Liver (tissue), 3 donors: ENCODE measurements around the gene LMF1.

Experiments
- HNF4A ChIP-seq, 2 donors: conservative IDR thresholded peaks; 2 replicates each; pipeline ENCODE4 v1.6.1; 2016; ENCODE audit warnings: antibody characterized with exemption in 2 of 2, mild to moderate bottlenecking in 2 of 2
- TF ChIP-seq, protein P1 (sequence below): IDR thresholded peaks from 2 replicates; pipeline ENCODE4 v1.6.1; 2016; ENCODE audit warnings: antibody characterized with exemption, mild to moderate bottlenecking
- TF ChIP-seq, protein P2 (sequence below): fragments of 150-350 bp; IDR thresholded peaks from 2 replicates; pipeline ENCODE4 v1.5.1; 2017; ENCODE audit warnings: improper control_type of control experiment, low read depth, low read length; ENCODE audit not compliant: missing input control
- TF ChIP-seq, protein P3 (sequence below): IDR thresholded peaks from 2 replicates; pipeline ENCODE4 v1.6.1; 2016; ENCODE audit warnings: antibody characterized with exemption
- donor health status: healthy.
- donor health status: healthy.

DNA sequence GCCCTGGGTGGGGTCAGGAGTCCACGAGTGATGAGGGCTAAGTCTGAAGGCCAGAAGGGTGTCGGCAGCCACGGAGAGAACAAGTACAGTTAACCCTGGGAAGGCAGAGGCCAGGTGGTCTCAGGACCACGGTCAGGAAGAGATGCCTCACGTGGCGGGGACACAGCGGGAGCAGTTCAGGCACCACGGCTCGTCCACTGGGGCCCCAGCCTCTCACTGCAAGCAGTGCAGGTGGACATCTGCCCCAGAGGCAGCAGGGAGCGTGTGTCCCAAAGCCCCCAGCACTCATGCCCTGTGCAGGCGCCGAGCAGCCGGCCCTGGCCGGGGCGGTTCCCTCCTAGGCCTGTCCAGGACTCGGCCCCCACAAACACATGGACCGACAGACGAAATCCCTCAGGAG is 4.7 kb downstream of the LMF1 start:
- TF ChIP-seq, protein P1, sequence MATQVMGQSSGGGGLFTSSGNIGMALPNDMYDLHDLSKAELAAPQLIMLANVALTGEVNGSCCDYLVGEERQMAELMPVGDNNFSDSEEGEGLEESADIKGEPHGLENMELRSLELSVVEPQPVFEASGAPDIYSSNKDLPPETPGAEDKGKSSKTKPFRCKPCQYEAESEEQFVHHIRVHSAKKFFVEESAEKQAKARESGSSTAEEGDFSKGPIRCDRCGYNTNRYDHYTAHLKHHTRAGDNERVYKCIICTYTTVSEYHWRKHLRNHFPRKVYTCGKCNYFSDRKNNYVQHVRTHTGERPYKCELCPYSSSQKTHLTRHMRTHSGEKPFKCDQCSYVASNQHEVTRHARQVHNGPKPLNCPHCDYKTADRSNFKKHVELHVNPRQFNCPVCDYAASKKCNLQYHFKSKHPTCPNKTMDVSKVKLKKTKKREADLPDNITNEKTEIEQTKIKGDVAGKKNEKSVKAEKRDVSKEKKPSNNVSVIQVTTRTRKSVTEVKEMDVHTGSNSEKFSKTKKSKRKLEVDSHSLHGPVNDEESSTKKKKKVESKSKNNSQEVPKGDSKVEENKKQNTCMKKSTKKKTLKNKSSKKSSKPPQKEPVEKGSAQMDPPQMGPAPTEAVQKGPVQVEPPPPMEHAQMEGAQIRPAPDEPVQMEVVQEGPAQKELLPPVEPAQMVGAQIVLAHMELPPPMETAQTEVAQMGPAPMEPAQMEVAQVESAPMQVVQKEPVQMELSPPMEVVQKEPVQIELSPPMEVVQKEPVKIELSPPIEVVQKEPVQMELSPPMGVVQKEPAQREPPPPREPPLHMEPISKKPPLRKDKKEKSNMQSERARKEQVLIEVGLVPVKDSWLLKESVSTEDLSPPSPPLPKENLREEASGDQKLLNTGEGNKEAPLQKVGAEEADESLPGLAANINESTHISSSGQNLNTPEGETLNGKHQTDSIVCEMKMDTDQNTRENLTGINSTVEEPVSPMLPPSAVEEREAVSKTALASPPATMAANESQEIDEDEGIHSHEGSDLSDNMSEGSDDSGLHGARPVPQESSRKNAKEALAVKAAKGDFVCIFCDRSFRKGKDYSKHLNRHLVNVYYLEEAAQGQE = no peak
- TF ChIP-seq, protein P2, sequence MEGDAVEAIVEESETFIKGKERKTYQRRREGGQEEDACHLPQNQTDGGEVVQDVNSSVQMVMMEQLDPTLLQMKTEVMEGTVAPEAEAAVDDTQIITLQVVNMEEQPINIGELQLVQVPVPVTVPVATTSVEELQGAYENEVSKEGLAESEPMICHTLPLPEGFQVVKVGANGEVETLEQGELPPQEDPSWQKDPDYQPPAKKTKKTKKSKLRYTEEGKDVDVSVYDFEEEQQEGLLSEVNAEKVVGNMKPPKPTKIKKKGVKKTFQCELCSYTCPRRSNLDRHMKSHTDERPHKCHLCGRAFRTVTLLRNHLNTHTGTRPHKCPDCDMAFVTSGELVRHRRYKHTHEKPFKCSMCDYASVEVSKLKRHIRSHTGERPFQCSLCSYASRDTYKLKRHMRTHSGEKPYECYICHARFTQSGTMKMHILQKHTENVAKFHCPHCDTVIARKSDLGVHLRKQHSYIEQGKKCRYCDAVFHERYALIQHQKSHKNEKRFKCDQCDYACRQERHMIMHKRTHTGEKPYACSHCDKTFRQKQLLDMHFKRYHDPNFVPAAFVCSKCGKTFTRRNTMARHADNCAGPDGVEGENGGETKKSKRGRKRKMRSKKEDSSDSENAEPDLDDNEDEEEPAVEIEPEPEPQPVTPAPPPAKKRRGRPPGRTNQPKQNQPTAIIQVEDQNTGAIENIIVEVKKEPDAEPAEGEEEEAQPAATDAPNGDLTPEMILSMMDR = no peak
- TF ChIP-seq, protein P3, sequence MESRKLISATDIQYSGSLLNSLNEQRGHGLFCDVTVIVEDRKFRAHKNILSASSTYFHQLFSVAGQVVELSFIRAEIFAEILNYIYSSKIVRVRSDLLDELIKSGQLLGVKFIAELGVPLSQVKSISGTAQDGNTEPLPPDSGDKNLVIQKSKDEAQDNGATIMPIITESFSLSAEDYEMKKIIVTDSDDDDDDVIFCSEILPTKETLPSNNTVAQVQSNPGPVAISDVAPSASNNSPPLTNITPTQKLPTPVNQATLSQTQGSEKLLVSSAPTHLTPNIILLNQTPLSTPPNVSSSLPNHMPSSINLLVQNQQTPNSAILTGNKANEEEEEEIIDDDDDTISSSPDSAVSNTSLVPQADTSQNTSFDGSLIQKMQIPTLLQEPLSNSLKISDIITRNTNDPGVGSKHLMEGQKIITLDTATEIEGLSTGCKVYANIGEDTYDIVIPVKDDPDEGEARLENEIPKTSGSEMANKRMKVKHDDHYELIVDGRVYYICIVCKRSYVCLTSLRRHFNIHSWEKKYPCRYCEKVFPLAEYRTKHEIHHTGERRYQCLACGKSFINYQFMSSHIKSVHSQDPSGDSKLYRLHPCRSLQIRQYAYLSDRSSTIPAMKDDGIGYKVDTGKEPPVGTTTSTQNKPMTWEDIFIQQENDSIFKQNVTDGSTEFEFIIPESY = no peak
- no peak for TF ChIP-seq HNF4A (conservative IDR thresholded peaks at IDR 0.05)
